Stimulated activated CD8-positive, alpha-beta memory T cell treated with anti-CD3 and anti-CD28 coated beads, Interleukin-7, amount 100 ng/mL, for 4 hours (primary cell): Measurements from ENCODE around the gene TMTC3.
"Not testable (repeated sequence)": the region's sequence is repeated elsewhere in the genome, so short reads cannot be mapped to it uniquely, and the experiment has no call there.

Experiments
- DNase-seq, 2 donors: peaks; one replicate each; pipeline ENCODE4 v3.0.0-alpha.2; 2020; ENCODE audit warnings: low read depth in 2 of 2

TMTC3 gene

DNA sequence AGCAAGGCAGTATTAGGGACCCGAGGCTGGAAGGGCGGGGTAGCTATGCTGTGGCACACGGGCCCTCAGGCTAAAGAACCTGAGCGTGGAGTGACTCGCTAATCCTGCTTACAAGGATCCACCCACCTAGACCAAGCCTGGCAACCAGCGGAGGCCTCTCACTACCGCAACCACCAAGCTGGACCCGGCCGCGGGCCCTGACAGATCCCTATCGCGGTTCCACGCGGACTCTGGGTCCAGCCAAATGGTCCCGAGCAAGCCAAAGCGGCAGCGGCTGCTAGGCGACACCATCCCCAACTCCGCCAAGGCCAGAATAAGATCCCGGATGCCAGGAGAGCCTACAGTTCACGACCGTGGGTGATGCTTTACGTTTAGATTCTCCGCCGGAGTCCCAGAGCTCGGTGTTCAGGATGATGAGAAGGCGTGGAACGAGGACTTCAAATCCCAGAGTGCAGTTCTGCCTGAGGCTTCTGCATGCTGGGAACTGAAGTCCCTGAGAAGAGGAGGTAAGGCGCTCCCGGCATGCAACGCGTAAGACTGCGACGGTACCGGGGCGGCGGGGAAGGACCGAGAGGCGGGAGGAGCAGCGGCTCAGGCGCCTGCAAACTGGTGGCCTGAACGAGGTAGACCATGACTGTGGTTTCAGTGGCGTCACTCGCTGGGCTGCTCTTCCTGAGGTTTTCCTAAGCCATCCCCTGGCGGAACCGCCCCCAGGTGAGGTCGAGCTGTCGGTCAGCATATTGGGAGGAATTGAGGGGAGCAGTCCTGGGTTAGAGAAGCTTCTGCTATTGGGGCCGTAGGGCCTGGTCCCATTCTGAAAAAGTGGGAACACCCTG is at the start of gene TMTC3, which contains the start of gene CEP290:
TMTC3 (plus strand) TSS at position 534 of the 836 bp plus-strand sequence. CDS start 6,009 bp downstream, outside the sequence.
CEP290 (minus strand) TSS at position 315 of the 836 bp plus-strand sequence. CDS start 781 bp downstream, outside the sequence.
- DNase-seq, result peak; percentile 88 to 91

DNA sequence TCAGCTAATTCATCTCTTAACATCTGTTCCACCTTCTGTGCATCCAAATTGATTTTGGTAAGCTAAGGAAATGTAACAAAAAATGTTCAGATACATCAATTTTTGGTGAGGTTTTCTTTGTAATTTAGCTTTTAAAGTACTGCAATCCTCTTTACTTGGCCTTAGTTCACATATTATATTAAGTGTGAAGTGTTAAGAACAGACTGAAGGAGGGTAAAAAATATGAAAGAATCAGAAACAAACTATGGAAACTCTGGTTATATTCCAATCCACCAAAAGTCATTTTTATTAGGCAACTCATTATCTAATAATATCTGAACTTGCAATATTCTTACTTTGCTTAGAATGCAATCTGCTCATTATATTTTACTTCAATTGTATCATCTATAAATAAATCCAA is 49.3 kb upstream of the TMTC3 start:
- DNase-seq, result no peak

DNA sequence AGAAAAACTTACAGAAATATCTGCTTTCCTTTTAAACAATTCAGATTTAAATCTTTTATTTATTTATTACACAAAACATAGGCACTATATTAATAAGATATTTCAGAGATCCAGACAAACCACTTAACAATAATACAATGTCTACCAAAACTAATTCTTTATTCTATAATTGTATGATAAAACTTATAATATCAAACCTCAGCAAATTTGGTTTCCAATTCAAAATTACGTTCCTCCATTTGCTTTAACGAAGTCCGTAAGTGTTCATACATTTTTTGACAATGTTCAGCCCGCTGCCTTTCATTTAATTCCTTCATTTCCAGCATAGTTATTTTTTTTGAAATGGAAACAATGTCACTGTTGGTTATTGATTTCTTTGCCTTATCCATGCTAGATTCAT is 48.5 kb upstream of the TMTC3 start:
- DNase-seq, result no peak

DNA sequence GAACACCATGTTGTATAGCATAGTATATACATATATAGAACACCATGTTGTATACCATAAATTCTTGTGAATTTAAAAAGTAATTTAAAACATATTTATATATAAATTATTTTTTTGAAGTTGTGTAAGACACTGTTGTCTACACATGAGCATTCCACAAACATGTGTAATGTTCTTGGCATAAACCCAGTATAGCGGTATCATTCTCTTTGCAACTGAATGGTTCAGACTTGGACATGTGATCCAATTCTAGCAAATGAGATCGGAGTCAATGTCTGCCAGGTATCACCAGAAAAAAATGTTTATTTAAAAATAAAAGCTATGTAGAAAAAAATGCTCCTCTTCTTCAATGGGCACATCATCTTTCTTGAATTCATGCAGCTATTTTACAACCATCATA is 34.1 kb upstream of the TMTC3 start:
- DNase-seq, result no peak

DNA sequence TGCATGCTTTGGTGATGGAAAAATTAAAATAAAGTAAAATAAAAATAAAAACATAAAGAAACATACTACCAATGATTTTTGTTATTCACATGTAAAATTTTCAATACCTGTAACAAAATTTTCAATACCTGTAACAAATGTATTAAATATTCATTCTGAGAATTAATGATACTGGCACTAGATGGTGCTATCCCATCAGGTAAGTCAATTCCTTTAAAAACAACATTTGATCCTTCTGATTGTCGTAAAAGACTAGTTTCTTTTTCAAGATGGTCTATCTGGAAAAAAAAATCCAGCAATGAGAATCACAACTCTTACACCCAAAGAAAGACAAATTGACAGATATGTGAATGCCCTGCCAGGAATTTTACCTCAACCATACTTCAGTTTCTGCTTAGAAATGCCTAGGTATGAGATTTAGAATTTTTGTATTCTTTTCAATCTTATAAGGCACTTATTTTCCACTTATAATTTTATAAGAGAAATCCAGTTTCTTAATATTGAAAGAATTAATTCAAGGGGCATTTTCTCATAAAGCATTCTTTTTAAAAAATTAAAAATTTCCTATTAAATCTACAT is 30.9 kb upstream of the TMTC3 start:
- no peak for DNase-seq

DNA sequence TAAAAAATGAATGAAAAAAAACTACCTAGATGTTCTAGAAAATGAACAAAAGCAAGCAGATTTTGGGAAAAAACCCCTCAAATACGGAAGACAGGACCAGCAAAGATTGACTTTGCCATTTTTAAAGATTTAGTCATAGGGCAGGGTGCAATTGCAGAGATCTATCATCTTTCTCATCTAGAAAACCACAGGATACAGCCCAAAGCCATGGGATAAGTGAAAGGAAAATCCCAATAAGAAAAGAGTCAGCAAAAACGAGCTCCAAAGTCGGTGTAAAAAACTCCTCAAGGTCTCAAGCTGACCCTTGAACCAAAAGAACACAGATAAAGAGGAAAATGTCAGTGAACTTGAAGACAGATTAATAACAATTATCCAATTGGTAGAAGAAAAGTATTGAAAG is 28.2 kb upstream of the TMTC3 start:
- DNase-seq, result no peak

DNA sequence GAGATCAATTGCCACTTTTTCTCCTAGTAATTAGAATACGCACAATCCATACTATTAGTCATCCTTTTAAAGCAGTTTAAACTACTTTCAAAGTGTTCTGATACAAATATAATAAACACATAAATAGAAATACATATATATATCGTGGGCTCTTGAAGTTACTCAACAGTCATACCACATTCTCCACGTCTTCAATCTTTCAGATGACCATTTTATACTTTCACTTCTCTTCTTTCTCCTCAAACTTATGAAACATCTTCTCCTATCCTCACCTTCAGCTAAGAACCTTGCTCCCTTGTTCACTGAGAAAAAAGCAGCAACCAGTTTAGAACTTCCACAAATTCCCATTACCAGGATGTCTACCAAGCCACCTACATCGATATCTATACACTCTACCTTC is 19.4 kb upstream of the TMTC3 start:
- no peak for DNase-seq

DNA sequence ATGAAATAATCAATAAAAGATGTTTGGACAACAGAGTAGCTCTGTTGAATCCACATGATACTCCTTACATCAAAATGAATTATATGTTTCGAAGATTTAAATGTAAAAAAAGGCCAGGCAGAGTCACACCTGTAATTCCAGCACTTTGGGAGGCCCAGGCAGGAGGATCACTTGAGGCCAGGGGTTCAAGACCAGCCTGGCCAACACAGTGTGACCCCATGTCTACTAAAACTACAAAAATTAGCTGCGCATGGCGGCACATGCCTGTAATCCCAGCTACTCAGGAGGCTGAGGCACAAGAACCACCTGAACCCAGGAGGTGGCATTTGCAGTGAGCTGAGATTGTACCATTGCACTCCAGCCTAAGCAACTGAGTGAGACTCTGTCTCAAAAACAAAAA is 15.0 kb upstream of the TMTC3 start:
- DNase-seq, result no peak

DNA sequence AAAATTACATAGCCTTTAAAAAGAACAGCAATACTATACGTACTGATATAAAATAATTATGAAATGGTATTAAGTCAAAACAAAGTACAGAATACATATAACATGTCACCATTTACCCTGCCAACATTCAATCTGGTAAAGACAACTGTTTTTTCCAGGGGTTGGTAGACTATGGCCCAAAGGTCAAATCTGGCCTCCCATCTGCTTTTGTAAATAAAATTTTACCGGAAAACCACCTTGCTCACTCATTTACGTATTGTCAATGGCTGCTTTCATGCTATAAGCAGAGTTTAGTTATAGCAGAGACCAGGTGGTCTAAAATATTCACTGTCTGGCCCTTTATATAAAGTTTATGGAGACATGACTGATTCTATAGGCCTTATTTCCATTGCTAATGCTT is 14.3 kb upstream of the TMTC3 start:
- no peak for DNase-seq

DNA sequence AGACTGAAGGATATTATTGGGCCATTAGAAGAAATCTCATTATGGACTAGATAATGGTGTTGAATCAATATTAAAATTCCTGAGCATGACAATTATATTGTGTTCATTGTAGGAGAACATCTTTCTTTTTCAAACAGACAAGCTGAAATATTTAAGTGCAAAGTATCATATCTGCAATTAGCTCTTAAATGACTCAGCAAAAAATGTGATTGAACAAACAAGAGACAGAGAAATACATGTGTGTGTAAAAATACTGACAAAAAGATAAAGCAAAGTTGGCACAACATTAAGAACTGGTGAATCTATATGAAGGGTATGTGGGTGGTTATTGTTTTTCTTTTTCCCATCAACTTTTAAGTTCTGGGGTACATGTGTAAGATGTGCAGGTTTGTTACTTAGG is 9.7 kb upstream of the TMTC3 start:
- no peak for DNase-seq

DNA sequence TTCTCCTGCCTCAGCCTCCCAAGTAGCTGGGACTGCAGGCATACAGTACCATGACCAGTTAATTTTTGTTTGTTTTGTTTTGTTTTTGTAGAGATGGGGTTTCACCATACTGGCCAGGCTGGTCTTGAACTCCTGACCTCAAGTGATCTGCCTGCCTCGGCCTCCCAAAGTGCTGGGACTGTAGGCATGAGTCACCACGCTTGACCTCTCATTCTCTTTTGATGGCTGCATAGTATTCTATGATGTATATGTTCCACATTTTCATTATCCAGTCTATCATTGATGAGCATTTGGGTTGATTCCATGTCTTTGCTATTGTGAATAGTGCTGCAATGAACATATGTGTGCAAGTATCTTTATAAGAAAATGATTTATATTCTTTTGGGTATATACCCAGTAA is 8.9 kb upstream of the TMTC3 start:
- not testable (repeated sequence) for DNase-seq

DNA sequence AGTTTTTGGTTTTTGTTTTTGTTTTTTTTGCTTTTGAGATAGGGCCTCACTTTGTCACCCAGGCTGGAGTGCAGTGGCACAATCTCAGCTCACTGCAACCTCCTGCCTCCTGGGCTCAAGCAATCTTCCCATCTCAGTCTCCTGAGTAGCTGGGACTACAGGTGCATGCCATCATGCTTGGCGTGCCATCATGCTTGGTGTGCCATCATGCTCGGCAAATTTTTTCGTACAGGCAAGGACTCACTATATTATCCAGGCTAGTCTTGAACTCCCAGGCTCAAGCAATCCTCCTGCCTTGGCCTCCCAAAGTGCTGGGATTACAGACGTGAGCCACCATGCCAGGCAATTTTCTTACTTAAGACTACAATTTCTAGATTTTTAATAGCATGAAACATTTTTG is 2.4 kb upstream of the TMTC3 start:
- DNase-seq, result not testable (repeated sequence)

DNA sequence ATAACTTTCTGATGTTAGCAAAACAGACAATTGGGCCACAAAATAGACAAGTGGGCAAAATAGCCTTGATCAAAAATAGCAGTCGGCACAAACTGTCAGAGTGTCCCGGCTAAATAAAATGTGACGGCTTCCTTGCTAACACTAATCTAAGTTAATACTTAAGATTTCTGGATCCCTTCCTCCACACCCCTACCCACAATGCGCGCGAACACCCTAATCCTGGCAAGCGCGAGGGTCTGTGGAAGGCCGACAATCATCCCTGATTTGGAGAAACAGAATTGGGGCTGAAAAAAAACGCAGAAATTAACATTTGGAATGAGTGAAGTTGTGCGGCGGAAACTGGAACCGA is 708 bp upstream of the TMTC3 start:
- no peak for DNase-seq

DNA sequence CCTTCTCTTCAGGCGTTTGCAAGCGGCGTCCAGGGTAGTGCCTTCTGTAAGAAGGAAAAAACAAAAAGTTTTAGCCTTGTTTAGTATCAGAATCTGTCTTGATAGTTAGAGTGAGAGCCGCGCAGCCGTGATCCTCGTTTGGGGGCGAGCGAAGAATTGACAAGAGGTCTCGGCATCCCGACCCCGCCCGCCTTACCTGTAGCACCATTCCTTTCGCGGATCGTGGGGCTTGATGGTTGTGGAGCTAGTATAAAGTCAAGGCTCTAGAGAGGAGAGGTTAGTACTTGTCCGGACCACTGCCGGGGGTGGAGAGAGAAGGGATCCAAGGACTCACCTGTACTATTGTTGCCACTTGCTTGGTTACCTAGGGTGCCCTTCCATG is 494 bp downstream of the TMTC3 start:
- peak; percentile 1 to 4 for DNase-seq

DNA sequence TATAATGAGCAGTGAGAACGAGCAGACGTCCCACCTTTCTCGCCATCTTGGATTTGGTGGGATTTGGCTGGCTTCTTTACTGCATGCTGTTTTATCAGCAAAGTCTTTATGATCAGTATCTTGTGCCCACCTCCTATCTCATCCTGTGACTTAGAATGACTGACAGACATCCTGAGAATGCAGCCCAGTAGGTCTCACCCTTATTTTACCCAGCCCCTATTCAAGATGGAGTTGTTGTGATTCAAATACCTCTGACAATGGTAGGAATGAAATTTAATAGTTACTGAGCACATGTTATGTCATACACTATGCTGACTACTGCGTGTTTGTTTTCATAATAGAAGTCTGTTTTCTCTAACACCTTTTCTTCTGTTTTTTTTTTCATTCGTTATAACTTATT is 1.9 kb downstream of the TMTC3 start:
- DNase-seq, result no peak

DNA sequence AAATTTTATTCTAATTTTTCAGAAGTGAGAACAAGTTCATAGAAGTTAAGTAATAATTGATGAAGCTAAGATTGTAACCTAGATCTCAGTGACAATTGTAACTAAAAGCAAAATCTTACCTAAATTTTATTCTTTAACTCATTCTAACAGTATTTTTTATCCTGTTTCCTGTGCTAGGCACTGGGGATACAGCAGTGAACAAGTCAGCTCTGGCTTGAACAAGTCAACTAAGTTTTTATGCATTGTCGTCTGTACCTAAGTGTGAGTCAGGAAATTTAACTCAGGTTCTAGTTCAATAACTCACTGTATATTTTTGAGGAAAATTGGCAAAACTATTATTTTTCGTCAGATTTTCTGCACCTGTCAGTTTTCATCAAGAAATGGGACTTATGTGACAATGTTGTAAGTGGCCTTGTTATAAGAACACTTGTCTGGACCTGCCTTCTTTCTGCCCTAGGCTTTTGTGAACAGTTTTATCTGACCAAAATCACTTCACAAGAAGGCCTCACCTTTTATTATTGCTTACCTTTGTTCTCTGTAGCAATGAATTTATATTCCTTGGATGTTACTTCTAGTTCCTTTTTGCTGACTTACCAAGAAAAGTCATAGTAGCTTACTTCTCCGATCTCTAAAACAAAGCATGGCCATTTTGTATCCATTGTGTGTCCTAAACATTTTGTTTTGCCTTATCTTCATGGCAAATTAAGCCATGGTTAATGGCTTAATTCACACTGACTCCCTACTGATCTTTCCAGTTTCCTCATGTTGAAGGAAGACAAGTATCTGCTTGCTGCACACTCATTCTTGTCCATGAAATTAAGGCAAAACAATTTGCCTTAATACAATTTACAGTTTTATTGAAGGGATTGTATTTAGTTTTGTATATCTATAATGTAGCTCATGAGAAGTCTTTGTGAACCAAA is 2.7 kb downstream of the TMTC3 start:
- DNase-seq, result no peak

DNA sequence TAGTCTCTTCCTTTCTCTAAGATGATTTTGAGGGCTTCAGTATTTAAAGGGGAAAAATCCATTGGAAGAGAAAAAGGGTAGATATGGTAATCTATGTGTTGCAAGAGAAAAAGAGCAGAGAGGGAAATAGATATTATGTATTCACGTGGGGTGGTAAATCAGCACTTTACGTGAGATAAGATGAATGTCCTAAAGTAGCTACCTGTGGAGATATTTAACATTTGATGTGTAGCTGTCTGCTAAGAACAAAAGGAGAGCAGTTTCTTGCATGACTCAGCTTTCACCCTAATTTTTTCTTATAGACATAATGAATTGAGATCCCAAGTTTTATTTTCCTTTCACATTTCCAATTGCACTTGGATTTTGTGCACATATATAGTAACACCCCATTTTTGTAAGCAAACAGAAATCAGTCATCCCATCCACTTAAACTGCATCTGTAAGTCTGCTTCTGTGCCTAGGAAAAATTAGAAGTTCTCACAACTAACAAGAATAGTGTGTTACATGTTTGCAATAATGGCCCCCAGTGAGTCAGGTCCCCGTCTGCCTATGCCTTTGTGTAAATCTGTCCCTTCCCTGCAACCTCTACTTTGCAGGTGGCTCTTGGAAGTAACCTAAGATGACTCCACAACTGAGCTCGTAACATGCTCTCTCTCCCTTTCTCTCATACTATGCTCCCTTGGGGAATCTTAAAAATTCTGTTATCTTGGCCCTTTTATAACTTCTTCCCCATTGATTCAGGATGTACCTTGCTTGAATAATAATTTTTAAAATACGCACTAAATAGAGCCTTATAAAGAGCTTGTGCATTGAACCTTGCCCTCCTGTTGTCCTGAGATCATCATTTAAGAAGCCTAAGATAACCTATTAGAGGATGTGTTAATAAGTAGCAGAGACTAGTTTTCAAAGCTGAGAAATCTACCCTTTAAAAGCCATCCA is 3.7 kb downstream of the TMTC3 start:
- no peak for DNase-seq

DNA sequence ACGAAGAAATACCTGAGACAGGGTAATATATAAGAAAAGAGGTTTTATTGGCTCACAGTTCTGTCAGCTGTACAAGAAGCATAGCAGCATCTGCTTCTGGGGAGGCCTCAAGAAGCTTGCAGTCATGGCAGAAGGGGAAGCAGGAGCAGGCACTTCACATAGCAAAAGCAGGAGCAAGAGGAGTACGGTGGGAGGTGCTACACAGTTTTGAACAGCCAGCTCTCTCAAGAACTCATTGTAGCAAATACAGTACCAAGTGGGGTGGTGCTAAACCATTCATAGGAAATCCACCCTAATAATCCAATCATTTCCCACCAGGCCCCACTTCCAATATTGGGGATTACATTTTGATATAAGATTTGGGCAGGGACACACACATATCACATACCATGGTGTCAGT is 8.0 kb downstream of the TMTC3 start:
- no peak for DNase-seq

DNA sequence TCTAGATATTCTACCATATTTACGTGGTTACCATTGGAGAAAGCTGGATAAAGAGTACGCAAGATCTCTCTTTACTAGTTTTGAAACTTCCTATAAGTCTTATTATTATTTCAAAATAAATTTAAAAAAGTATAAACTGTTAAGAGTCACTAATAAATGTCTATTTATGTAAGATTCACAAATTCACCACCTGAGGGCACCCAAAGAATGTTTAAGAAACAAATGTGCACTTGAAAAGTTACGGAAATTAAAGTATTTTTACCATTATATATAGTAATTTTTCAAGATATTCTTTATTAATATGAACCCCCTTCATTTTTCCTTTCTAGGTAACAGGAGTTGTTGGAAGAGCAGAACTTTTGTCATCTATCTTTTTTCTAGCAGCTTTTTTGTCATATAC is 11.9 kb downstream of the TMTC3 start:
- DNase-seq, result no peak

DNA sequence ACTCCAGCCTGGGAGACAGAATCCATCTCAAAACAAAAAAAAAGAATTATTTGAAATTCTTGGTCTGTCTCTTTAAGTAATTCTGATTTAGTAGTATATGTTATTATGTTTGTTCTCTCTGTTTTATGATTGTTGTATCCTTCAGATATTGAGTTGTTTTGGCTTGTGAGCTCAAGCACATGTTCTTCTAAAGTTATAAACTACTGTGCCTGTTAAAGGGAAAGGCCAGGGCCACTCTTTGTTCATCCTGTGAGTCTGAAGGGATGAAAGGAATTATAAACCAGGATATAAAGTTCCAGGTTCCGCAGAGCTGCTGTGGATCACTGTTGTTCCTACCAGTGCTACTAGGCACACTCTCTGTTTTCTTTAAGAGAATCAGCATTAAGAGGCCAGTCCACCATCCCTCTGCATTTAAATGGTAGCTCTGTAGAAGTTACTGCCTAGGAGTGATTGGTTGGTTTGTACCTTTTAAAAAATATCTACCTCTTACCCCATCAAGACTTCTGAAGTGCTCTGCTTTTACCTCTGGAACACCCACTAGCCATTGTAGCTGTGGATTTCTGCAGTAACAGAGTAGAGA is 14.1 kb downstream of the TMTC3 start:
- DNase-seq, result no peak

DNA sequence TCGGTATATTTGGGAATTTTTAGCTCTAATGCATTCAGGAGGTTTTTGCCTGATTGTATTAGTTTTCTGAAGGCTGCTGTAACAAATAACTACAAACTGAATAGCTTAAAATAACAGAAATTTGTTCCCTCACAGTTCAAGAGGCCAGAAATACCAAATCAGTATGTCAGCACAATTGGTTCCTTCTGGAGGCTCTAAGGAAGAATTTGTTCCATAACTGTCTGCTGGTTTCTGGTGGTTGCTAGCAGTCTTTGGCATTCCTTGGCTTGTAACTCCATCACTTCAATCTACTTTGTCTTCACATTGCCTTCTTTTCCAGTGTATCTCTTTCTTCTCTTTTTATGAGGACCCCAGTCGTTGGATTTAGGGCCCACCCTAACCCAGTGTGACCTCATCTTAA is 21.3 kb downstream of the TMTC3 start:
- no peak for DNase-seq
